Gastrocnemius medialis (tissue), 4 donors: Measurements from ENCODE around the gene FNIP1. TPM values are rescaled to one million over a fixed set of nuclear protein-coding genes. Genes with fewer than 3 reads are reported as not detected.

Experiments
- ATAC-seq, 2 donors: fragments of 150-250 bp; one replicate each; pipeline ENCODE4 v1.9.1; 2016
- DNase-seq, 2 donors: peaks; one replicate each; pipeline ENCODE4 v3.0.0-alpha.2; 2019
- H3K27ac ChIP-seq, 4 donors: fragments of 200-600 bp; sonication (generic); 1 replicate in 1 of 4; 2 replicates in 3 of 4; pipeline ENCODE4 v1.5.1; 2016 to 2018; ENCODE audit warnings: mild to moderate bottlenecking in 2 of 4, moderate library complexity in 1 of 4
- H3K27me3 ChIP-seq, 3 donors: fragments of 200-600 bp; sonication (generic) in 2 of 3; 1 replicate in 1 of 3; 2 replicates in 2 of 3; pipeline versions ENCODE4 v1.5.1 to v1.6.0; 2016 to 2019; ENCODE audit warnings: mild to moderate bottlenecking in 1 of 3, moderate library complexity in 1 of 3
- H3K36me3 ChIP-seq, 2 donors: fragments of 200-600 bp; sonication (generic) in 1 of 2; one replicate each; pipeline ENCODE4 v1.5.1; 2017 to 2018
- H3K4me1 ChIP-seq, 2 donors: fragments of 200-600 bp; sonication (generic) in 1 of 2; one replicate each; pipeline ENCODE4 v1.5.1; 2016 to 2017; ENCODE audit warnings: mild to moderate bottlenecking in 2 of 2
- H3K4me3 ChIP-seq, 4 donors: fragments of 200-600 bp; sonication (generic) in 3 of 4; 1 replicate in 1 of 4; 2 replicates in 3 of 4; pipeline ENCODE4 v1.5.1; 2016 to 2019; ENCODE audit warnings: mild to moderate bottlenecking in 2 of 4
- H3K9me3 ChIP-seq, 3 donors: fragments of 200-600 bp; sonication (generic) in 2 of 3; 1 replicate in 1 of 3; 2 replicates in 2 of 3; pipeline ENCODE4 v1.5.1; 2016 to 2019
- POLR2A ChIP-seq, 2 donors: fragments of 450-650 bp; IDR thresholded peaks; one replicate each; pipeline ENCODE4 v1.6.1; 2017; ENCODE audit warnings: antibody characterized with exemption in 2 of 2, mild to moderate bottlenecking in 2 of 2, moderate library complexity in 2 of 2
- in situ Hi-C, 4 donors: fragments of 200-750 bp; cut with MboI; loops; one replicate each; pipeline versions ENCODE4 v1.15.0 to v1.8.0; 2017; ENCODE audit warnings: low sequenced_read_pairs in 4 of 4
- intact Hi-C: fragments of 100-400 bp; cut with DNase I; formaldehyde crosslinking; loops from one replicate; pipeline ENCODE4 v1.15.1; 2023; ENCODE audit warnings: low total_unique reads
- total RNA-seq, 4 donors: library from RNA; depleted of rRNA; stranded (reverse); fragments of >200 nt; gene quantifications; one replicate each; pipeline versions ENCODE4 v1.1.0 to v1.2.3, GENCODE V29; 2016
- TF ChIP-seq, protein P1 (sequence below), 5 experiments: fragments of 450-650 bp in 3 of 5; fragments of 200-600 bp in 2 of 5; sonication (generic) in 2 of 5; IDR thresholded peaks in 4 of 5; conservative IDR thresholded peaks in 1 of 5; 1 replicate in 4 of 5; 2 replicates in 1 of 5; pipeline ENCODE4 v1.5.1; 2016 to 2019; ENCODE audit warnings: antibody characterized with exemption in 5 of 5, mild to moderate bottlenecking in 3 of 5, moderate library complexity in 3 of 5

The FNIP1 gene
- total RNA-seq, 4 donors from 2014 or later: 53.9 to 84.7 (median 66.9) TPM

DNA sequence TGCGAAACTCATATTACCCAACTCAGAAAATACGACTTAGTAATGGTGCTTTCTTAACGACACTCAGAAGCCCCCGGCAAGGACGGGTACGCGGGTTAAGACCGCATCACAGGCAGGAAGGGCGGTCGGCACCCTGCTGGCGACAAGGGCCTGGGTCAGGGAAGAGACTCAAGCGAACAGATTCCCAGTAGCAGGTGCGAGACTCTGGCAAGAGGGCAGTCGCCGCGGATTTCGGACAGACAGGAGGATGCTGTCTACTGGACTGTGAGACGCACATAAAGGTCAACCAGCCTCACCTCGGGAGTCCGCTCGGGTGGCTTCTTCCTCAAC is 162.2 kb downstream of the FNIP1 start:
- H3K36me3 ChIP-seq: no peaks in the 10 kb centered on the region
- H3K27ac ChIP-seq: peak overlapping the region; percentile 96 to 99 (median 98)
- H3K27me3 ChIP-seq: no peaks in the 10 kb centered on the region
- H3K4me1 ChIP-seq: peaks cover 32 to 50% of the 10 kb centered on the region in 2 donors
- in situ Hi-C loops: loop anchor here in 3 of 4 donors (5.0 to 25.0 kb wide), 3 partner anchors 160 to 472 kb away; partner anchors contain the start of genes FNIP1 (in 3 of the 3), HINT1 (in 1 of the 3) and LYRM7 (in 1 of the 3)
- peak overlapping the region; percentile 74 to 97 (median 82) for H3K4me3 ChIP-seq
- DNase-seq (peak; percentile 48 to 71), ATAC-seq (peak; percentile 42 to 45)
- TF ChIP-seq, protein P1, sequence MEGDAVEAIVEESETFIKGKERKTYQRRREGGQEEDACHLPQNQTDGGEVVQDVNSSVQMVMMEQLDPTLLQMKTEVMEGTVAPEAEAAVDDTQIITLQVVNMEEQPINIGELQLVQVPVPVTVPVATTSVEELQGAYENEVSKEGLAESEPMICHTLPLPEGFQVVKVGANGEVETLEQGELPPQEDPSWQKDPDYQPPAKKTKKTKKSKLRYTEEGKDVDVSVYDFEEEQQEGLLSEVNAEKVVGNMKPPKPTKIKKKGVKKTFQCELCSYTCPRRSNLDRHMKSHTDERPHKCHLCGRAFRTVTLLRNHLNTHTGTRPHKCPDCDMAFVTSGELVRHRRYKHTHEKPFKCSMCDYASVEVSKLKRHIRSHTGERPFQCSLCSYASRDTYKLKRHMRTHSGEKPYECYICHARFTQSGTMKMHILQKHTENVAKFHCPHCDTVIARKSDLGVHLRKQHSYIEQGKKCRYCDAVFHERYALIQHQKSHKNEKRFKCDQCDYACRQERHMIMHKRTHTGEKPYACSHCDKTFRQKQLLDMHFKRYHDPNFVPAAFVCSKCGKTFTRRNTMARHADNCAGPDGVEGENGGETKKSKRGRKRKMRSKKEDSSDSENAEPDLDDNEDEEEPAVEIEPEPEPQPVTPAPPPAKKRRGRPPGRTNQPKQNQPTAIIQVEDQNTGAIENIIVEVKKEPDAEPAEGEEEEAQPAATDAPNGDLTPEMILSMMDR (IDR thresholded peaks at IDR 0.05 in 4 of 5, conservative IDR thresholded peaks at IDR 0.05 in 1 of 5): peak in 2 of 5 experiments; percentile 35 to 40
- TF ChIP-seq POLR2A (IDR thresholded peaks at IDR 0.05): no peak
- intact Hi-C loops: loop anchor here (1.0 to 10.0 kb wide), 3 partner anchors 38 to 860 kb away; partner anchors contain the start of gene IRF1
- H3K9me3 ChIP-seq: no peaks in the 10 kb centered on the region

DNA sequence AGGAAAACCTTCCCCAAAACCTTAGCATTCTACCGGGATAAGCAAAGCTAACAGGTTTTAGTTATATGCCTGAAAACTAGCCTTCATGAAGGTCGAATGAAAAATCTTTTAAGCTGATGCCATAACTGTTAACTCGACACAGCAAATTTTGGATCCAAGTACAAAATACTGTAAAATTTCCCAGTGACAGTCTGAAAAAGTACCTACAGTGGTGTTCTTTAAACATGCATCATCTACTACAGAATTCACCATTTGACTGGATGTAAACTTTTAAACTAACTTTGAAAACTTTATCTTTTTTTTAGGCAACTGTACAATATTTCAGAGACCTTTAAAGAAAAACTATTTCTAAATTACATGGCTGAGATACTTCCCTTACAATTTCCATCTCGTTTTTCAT is 162.6 kb downstream of the FNIP1 start:
- Histone ChIP-seq H3K27ac (peak overlapping the region; percentile 96 to 99 (median 98)), H3K9me3 (no peaks in the 10 kb centered on the region), H3K27me3 (no peaks in the 10 kb centered on the region), H3K36me3 (no peaks in the 10 kb centered on the region), H3K4me1 (peaks cover 32 to 50% of the 10 kb centered on the region in 2 donors), H3K4me3 (peak overlapping the region; percentile 74 to 97 (median 82))
- TF ChIP-seq POLR2A (IDR thresholded peaks at IDR 0.05): no peak
- TF ChIP-seq, protein P1 (IDR thresholded peaks at IDR 0.05 in 4 of 5, conservative IDR thresholded peaks at IDR 0.05 in 1 of 5): no peak
- ATAC-seq (no peak), DNase-seq (no peak)
- in situ Hi-C loops: loop anchor here in 3 of 4 donors (5.0 to 25.0 kb wide), 3 partner anchors 161 to 472 kb away; partner anchors contain the start of genes FNIP1 (in 3 of the 3), HINT1 (in 1 of the 3) and LYRM7 (in 1 of the 3)
- intact Hi-C loops: loop anchor here (1.0 to 10.0 kb wide), 3 partner anchors 39 to 861 kb away; partner anchors contain the start of gene IRF1

DNA sequence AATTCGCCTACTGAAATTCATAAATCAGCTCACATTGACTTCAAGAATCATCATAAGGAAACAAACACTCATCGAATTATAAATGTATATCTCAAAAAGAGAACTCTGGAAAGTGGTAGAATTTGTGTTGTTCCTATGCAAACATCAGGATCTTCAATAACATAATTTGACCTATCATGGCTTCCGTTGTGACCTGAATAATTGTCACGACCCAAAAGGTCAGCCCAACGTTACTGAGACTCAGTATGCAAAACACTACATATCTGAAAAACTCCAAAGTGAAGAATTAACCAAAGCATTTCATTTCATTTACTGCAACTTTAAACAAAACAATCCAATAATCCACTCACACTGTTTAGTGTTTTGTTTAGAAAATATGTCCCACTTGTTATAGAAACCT is 163.0 kb downstream of the FNIP1 start:
- no peaks in the 10 kb centered on the region for H3K27me3 ChIP-seq
- ATAC-seq: no peak
- H3K4me3 ChIP-seq: peak overlapping the region; percentile 74 to 97 (median 82)
- H3K36me3 ChIP-seq: no peaks in the 10 kb centered on the region
- no peak for DNase-seq
- peaks cover 32 to 50% of the 10 kb centered on the region in 2 donors for H3K4me1 ChIP-seq
- TF ChIP-seq, protein P1 (IDR thresholded peaks at IDR 0.05 in 4 of 5, conservative IDR thresholded peaks at IDR 0.05 in 1 of 5): no peak
- no peak for TF ChIP-seq POLR2A (IDR thresholded peaks at IDR 0.05)
- intact Hi-C loops: loop anchor here (1.0 to 10.0 kb wide), 3 partner anchors 39 to 861 kb away; partner anchors contain the start of gene IRF1
- no peaks in the 10 kb centered on the region for H3K9me3 ChIP-seq
- H3K27ac ChIP-seq: peak overlapping the region; percentile 96 to 99 (median 98)
- in situ Hi-C loops: loop anchor here in 3 of 4 donors (5.0 to 25.0 kb wide), 3 partner anchors 161 to 472 kb away; partner anchors contain the start of genes FNIP1 (in 3 of the 3), HINT1 (in 1 of the 3) and LYRM7 (in 1 of the 3)

DNA sequence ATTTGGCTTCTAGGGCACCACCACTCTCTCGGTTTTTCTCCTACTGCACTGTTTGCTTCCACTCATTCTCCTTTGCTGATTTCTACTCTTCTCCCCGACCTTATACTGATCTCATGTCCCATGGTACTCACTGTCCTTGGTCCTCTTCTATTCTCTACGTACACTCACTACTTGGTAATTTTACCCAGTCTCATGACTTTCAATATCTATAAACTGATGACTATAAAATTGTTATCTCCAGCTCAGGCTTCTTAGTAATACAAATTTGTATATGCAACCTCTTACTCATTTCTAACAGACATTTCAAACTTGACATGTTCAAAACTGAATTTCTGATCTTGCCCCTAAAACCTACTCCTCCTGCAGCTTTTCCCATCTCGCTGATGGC is 165.9 kb downstream of the FNIP1 start:
- Histone ChIP-seq H3K4me3 (no peak overlapping the region), H3K27me3 (no peaks in the 10 kb centered on the region), H3K9me3 (no peaks in the 10 kb centered on the region), H3K27ac (no peak overlapping the region), H3K4me1 (peaks cover 31 to 50% of the 10 kb centered on the region in 2 donors), H3K36me3 (no peaks in the 10 kb centered on the region)
- intact Hi-C loops: loop anchor here (10.0 kb wide), 1 partner anchor 864 kb away; the partner anchor contains the start of gene IRF1
- ATAC-seq: no peak
- TF ChIP-seq POLR2A (IDR thresholded peaks at IDR 0.05): no peak
- TF ChIP-seq, protein P1 (IDR thresholded peaks at IDR 0.05 in 4 of 5, conservative IDR thresholded peaks at IDR 0.05 in 1 of 5): no peak
- in situ Hi-C loops: loop anchor here in 3 of 4 donors (5.0 to 25.0 kb wide), 3 partner anchors 164 to 469 kb away; partner anchors contain the start of genes FNIP1 (in 3 of the 3), HINT1 (in 1 of the 3) and LYRM7 (in 1 of the 3)
- DNase-seq: no peak
